K562 (cell line): ENCODE measurements around the gene RCHY1. TPM values are rescaled to one million over a fixed set of nuclear protein-coding genes. Genes with fewer than 3 reads are reported as not detected.

Source experiments
- ASH1L ChIP-seq: fragments of 450-650 bp; IDR thresholded peaks from 2 replicates; pipeline ENCODE4 v1.6.1; 2018; ENCODE audit warnings: borderline replicate concordance, mild to moderate bottlenecking, low read depth; ENCODE audit not compliant: partially characterized antibody
- COPS2 ChIP-seq: fragments of 450-650 bp; conservative IDR thresholded peaks from 2 replicates; pipeline ENCODE4 v1.6.1; 2016; ENCODE audit warnings: mild to moderate bottlenecking, moderate library complexity
- CSDE1 ChIP-seq, 2 experiments: fragments of 450-650 bp; IDR thresholded peaks; 2 replicates each; pipeline ENCODE4 v1.6.1; 2016; ENCODE audit warnings: mild to moderate bottlenecking in 1 of 2
- DEAF1 ChIP-seq: fragments of 450-650 bp; formaldehyde crosslinking; IDR thresholded peaks from 2 replicates; pipeline ENCODE4 v1.4.0; 2020; ENCODE audit warnings: mild to moderate bottlenecking, moderate library complexity
- EGR1 ChIP-seq: fragments of 450-650 bp; conservative IDR thresholded peaks from 2 replicates; pipeline ENCODE4 v1.6.1; 2017; ENCODE audit warnings: mild to moderate bottlenecking
- ELK1 ChIP-seq: sonication (generic); formaldehyde crosslinking; IDR thresholded peaks from 2 replicates; pipeline ENCODE4 v1.8.1; 2022; ENCODE audit warnings: missing genetic modification reagents
- HDAC8 ChIP-seq: fragments of 450-650 bp; IDR thresholded peaks from 2 replicates; pipeline ENCODE4 v1.6.1; 2016; ENCODE audit warnings: mild to moderate bottlenecking, missing genetic modification characterization, moderate library complexity, missing compliant biosample characterization
- HINFP ChIP-seq: fragments of 450-650 bp; conservative IDR thresholded peaks from 2 replicates; pipeline ENCODE4 v1.6.1; 2016; ENCODE audit warnings: missing genetic modification characterization, low read depth, mild to moderate bottlenecking, control low read depth, missing compliant biosample characterization
- HOXB6 ChIP-seq: fragments of 250-450 bp; sonication (Bioruptor Pico); IDR thresholded peaks from 2 replicates; pipeline ENCODE4 v1.5.1; 2022; ENCODE audit warnings: mild to moderate bottlenecking, borderline replicate concordance
- NCOA4 ChIP-seq: fragments of 450-650 bp; IDR thresholded peaks from 2 replicates; pipeline ENCODE4 v1.6.1; 2018; ENCODE audit warnings: mild to moderate bottlenecking; ENCODE audit not compliant: partially characterized antibody
- PPARD ChIP-seq: fragments of 250-450 bp; sonication (Bioruptor Pico); IDR thresholded peaks from 2 replicates; pipeline ENCODE4 v1.8.0; 2022; ENCODE audit warnings: inconsistent platforms, mild to moderate bottlenecking, moderate library complexity
- SRF ChIP-seq, 2 experiments: fragments of 250-450, 450-650 bp in 1 of 2; sonication (Bioruptor Pico) in 1 of 2; sonication (generic) in 1 of 2; formaldehyde crosslinking; IDR thresholded peaks; 2 replicates each; pipeline versions ENCODE4 v1.5.0 to v1.5.1; 2020 to 2022; ENCODE audit warnings: mild to moderate bottlenecking in 1 of 2, missing genetic modification reagents in 1 of 2
- SUPT5H ChIP-seq: fragments of 450-650 bp; IDR thresholded peaks from 2 replicates; pipeline ENCODE4 v1.6.1; 2016
- THRA ChIP-seq: fragments of 450-650 bp; IDR thresholded peaks from 2 replicates; pipeline ENCODE4 v1.6.1; 2017; ENCODE audit warnings: mild to moderate bottlenecking, moderate library complexity
- TOE1 ChIP-seq, 2 experiments: fragments of 450-650 bp in 1 of 2; sonication (generic) in 1 of 2; formaldehyde crosslinking in 1 of 2; IDR thresholded peaks; 2 replicates each; pipeline versions ENCODE4 v1.7.1 to v1.8.0; 2016 to 2022; ENCODE audit warnings: borderline replicate concordance in 2 of 2, mild to moderate bottlenecking in 2 of 2, antibody characterized with exemption in 1 of 2, inconsistent platforms in 1 of 2, low read depth in 1 of 2, missing genetic modification reagents in 1 of 2, moderate library complexity in 1 of 2
- TSHZ1 ChIP-seq: fragments of 250-450 bp; sonication (Bioruptor Pico); IDR thresholded peaks from 2 replicates; pipeline ENCODE4 v1.4.0; 2020; ENCODE audit warnings: mild to moderate bottlenecking, moderate library complexity
- ZKSCAN1 ChIP-seq: fragments of 150-350 bp; IDR thresholded peaks from 2 replicates; pipeline ENCODE4 v1.6.1; 2016; ENCODE audit warnings: low read depth, low read length
- ZNF174 ChIP-seq: fragments of 250-450 bp; sonication (Bioruptor Pico); IDR thresholded peaks from 2 replicates; pipeline ENCODE4 v1.4.0; 2020; ENCODE audit warnings: mild to moderate bottlenecking
- polyA plus RNA-seq, 8 experiments: library from polyadenylated mRNA; depleted of rRNA in 4 of 8; stranded (reverse) in 5 of 8; unstranded in 3 of 8; fragments of >200 nt; fragmentation: Nextera tagmentation in 2 of 8; fragmentation: Illumina TruSeq in 1 of 8; extraction: Ambion mirVana in 2 of 8; extraction: Trizol in 1 of 8; gene quantifications; 2 replicates each; pipeline versions ENCODE4 v1.2.1 to v1.2.3, GENCODE V29; 2011 to 2014; ENCODE audit warnings: inconsistent platforms in 1 of 8, missing spikeins in 1 of 8
- total RNA-seq, 7 experiments: library from RNA; depleted of rRNA in 6 of 7; stranded (reverse); fragments of >200 nt in 6 of 7; fragmentation: Illumina TruSeq in 2 of 7; extraction: Trizol in 2 of 7; gene quantifications; 2 replicates each; pipeline versions ENCODE4 v1.2.1 to v1.2.3, GENCODE V29; 2011 to 2021; ENCODE audit warnings: low replicate concordance in 1 of 7

Gene RCHY1
- total and polyA plus RNA-seq, 9 of the 15 experiments (the other 6 are each of a cell fraction or from before 2014, with no cell fraction given), result 27.3 to 85.1 (median 45.9) TPM

- TF ChIP-seq HINFP (tag), result no peak
- TF ChIP-seq HDAC8 (tag), result no peak
- TF ChIP-seq TSHZ1 (CRISPR knock-in tag), result no peak
- TF ChIP-seq EGR1, result no peak
- no peak for TF ChIP-seq ELK1 (CRISPR knock-in tag)
- no peak for TF ChIP-seq ZKSCAN1
- TF ChIP-seq CSDE1 (IDR thresholded peaks at IDR 0.05), result no peak
- TF ChIP-seq COPS2, result no peak
- no peak for TF ChIP-seq NCOA4
- no peak for TF ChIP-seq THRA
- TF ChIP-seq ZNF174 (CRISPR knock-in tag), result no peak
- no peak for TF ChIP-seq DEAF1 (CRISPR knock-in tag)
- TF ChIP-seq SRF (CRISPR knock-in tag; IDR thresholded peaks at IDR 0.05), result peak in 1 of 2 experiments; percentile 79; a peak in 2 of 4 replicates
- TF ChIP-seq ASH1L, result peak; percentile 73
- peak; percentile 96 for TF ChIP-seq SUPT5H
- TF ChIP-seq HOXB6 (CRISPR knock-in tag), result no peak
- TF ChIP-seq PPARD, result no peak
- peak; percentile 99 for TF ChIP-seq TOE1 (IDR thresholded peaks at IDR 0.05; ENCODE audit: borderline replicate concordance)
- no peak for TF ChIP-seq TOE1 (CRISPR knock-in tag; IDR thresholded peaks at IDR 0.05; ENCODE audit: borderline replicate concordance, low read depth)
These were observed at the start of gene RCHY1, which contains the start of gene THAP6 (continued) for GRCh38 chr4:75514131-75514948.
